Ectodermal cell (in vitro differentiated cells): Measurements from ENCODE around the gene CLSTN2.

Experiments used
- H3K27ac ChIP-seq: 2 replicates; pipeline ENCODE4 v1.7.0; 2013; ENCODE audit warnings: mild to moderate bottlenecking, low read depth, low read length; ENCODE audit not compliant: insufficient read depth, poor library complexity, severe bottlenecking
- H3K27me3 ChIP-seq: 2 replicates; pipeline ENCODE4 v1.7.0; 2013; ENCODE audit warnings: mild to moderate bottlenecking, low read length; ENCODE audit not compliant: insufficient read depth, control insufficient read depth, poor library complexity, severe bottlenecking
- H3K36me3 ChIP-seq: one replicate; pipeline ENCODE4 v1.7.0; 2013; ENCODE audit warnings: low read length; ENCODE audit not compliant: control insufficient read depth, insufficient read depth
- H3K4me1 ChIP-seq: one replicate; pipeline ENCODE4 v1.7.0; 2013; ENCODE audit warnings: low read length; ENCODE audit not compliant: control insufficient read depth, insufficient read depth
- H3K4me3 ChIP-seq: 2 replicates; pipeline ENCODE4 v1.7.0; 2013; ENCODE audit warnings: low read depth, low read length, control low read depth; ENCODE audit not compliant: insufficient read depth
- H3K9me3 ChIP-seq: 2 replicates; pipeline ENCODE4 v1.7.0; 2013; ENCODE audit warnings: mild to moderate bottlenecking, low read length, moderate library complexity; ENCODE audit not compliant: control insufficient read depth
- WGBS, 2 experiments: methylation state at CpG; one replicate each; pipeline ENCODE4 v1.1.7; 2013; ENCODE audit warnings: missing lambda C conversion rate in 2 of 2; 5-methylcytosine and 5-hydroxymethylcytosine counted together

CLSTN2 gene

GRCh38 chr3:139994891-139995290, 59.9 kb downstream of the CLSTN2 start:
- no peak overlapping the region for H3K4me3 ChIP-seq
- H3K27ac ChIP-seq: no peak overlapping the region
- H3K4me1 ChIP-seq: no peaks in the 10 kb centered on the region
- no peaks in the 10 kb centered on the region for H3K36me3 ChIP-seq
- 87 to 93% methylated on average over 3 of the region's 3 CpGs for WGBS, 2 experiments
- H3K9me3 ChIP-seq: no peaks in the 10 kb centered on the region
- H3K27me3 ChIP-seq: no peaks in the 10 kb centered on the region

DNA sequence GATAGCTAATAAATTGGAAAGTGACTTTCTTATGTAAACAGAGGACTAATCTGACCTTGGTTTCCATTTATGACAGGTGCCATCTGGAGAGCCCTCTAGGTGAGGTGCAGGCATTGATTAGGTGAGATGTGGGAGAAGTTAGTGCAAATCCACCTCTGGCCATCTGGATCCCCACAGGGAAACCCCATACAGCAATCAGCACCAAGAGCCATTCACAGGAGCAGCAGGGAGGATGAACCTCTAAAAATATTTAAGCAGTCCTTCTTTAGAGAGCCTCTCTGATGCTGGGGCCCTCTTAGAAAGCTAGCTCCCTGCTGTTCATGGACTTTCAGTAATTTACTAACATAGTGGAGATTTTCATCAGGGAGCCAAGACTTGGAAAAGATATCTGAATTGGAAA, 69.3 kb downstream of the CLSTN2 start:
- Histone ChIP-seq H3K36me3 (no peaks in the 10 kb centered on the region), H3K9me3 (no peaks in the 10 kb centered on the region), H3K4me3 (no peak overlapping the region), H3K27me3 (no peaks in the 10 kb centered on the region), H3K27ac (no peak overlapping the region), H3K4me1 (peaks cover 8% of the 10 kb centered on the region)

DNA sequence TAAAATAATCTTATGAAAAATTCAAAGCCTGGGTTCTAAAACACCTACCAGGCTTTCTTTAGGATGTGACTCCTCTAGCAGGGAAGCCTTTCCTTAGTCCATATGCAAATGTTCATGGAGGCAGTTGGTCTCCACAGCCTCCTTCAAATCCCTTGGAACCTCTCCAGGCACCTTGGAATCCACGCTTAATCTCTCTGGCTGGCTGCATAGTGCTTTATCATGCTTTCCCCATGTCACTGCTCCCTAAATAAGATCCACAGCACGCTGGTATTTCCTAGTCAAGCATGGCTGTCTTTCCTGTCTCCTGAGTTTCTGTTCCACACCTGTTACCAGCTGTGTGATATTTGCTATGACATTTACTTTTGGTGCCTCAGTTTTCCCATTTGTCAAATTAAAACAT, 71.3 kb downstream of the CLSTN2 start:
- WGBS, 2 experiments: 78 to 86% methylated on average over 2 of the region's 2 CpGs
- H3K4me1 ChIP-seq: peaks cover 8% of the 10 kb centered on the region
- no peaks in the 10 kb centered on the region for H3K9me3 ChIP-seq
- no peaks in the 10 kb centered on the region for H3K36me3 ChIP-seq
- H3K4me3 ChIP-seq: no peak overlapping the region
- no peak overlapping the region for H3K27ac ChIP-seq
- H3K27me3 ChIP-seq: no peaks in the 10 kb centered on the region

DNA sequence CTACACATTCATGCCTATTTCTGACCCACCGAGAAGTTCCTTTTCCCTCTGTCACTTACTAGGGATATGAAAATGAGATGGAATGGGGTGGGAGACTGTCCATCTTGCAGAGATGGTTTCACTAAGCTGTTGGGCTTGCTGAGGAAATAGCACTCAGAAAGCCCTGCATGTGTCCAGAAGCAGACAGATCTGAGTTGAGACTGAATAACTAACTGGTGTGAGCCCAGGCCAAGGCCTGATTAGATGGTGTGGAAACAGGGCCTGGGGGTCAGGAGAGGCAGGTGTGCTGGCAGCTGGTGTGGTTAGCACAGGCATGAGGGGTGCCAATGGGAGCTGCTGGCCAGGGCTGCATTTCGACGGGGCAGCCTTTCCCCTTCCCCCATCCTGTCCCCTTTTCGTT, 72.1 kb downstream of the CLSTN2 start:
- peaks cover 8% of the 10 kb centered on the region for H3K4me1 ChIP-seq
- no peak overlapping the region for H3K4me3 ChIP-seq
- H3K27me3 ChIP-seq: no peaks in the 10 kb centered on the region
- H3K27ac ChIP-seq: no peak overlapping the region
- H3K36me3 ChIP-seq: no peaks in the 10 kb centered on the region
- no peaks in the 10 kb centered on the region for H3K9me3 ChIP-seq
- 90 to 95% methylated on average over 2 to 4 of the region's 4 CpGs for WGBS, 2 experiments

DNA sequence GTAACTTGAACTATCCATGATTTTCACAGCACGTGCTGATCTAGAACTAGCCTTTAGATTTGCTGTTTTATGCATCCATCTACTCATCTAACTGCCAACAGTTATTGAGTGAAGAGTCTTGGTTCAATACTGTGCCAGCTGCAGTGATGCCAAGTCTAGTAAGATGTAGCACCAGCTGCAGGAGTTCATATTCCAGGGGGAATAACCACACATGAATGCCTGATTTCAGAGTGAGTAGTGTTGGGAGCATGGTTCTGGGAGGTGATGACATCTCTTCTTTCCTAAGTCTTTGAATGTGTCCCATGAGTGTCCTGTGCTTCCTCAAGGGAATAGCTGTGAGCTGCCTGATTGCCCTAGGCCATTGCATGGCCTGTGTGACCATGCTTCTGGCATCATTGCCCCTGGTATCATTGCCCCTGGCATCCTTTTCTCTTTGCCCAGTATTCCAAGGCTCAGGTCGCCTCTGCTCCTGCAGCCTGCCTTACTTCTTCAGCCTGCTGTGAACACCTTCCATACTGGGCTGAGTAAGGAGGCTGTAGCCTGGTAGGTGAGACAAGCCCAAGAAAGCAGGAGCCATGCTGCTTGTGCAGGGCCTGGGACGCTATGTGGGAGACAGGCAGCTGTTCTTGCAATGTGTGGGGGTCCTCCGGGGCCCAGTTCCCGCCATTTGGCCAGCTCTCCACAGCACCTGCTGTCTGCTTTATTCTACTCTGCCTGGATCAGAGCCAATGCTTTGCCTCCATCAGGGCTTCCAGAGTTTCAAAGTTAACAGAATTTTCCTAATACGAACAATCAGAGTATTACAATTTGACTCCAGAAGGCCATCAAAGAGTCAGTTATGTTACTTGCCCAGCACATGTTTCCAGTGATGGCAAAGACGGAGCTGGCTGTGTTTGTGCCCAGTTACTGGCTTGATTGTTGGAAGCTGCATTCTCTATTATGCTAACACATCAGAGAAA, 73.2 kb downstream of the CLSTN2 start:
- no peak overlapping the region for H3K27ac ChIP-seq
- no peaks in the 10 kb centered on the region for H3K36me3 ChIP-seq
- no peaks in the 10 kb centered on the region for H3K27me3 ChIP-seq
- peaks cover 8% of the 10 kb centered on the region for H3K4me1 ChIP-seq
- WGBS, 2 experiments: 93 to 98% methylated on average over 7 of the region's 7 CpGs
- no peaks in the 10 kb centered on the region for H3K9me3 ChIP-seq
- H3K4me3 ChIP-seq: no peak overlapping the region

DNA sequence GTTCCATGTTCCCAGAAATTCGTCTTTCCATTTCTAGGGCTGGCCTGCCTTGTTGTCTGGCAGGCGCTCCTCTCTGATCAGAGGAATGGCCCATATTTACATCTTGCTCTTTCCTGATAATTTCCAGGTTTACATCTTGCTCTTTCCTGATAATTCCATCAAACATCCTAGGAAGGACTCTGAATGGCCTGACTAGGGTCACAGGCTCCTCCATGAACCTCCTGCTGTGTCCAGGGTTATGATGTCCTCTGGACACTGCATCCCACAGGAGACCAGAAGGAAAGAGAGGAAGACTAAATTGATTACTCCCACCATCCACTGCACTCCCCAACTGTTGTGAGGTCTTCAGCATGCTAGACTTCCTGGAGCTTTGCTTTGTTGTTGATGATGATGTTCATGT, 75.4 kb downstream of the CLSTN2 start:
- WGBS, 2 experiments: 45 to 47% methylated on average over 2 of the region's 2 CpGs
- Histone ChIP-seq H3K27me3 (no peaks in the 10 kb centered on the region), H3K9me3 (no peaks in the 10 kb centered on the region), H3K4me1 (no peaks in the 10 kb centered on the region), H3K4me3 (no peak overlapping the region), H3K27ac (no peak overlapping the region), H3K36me3 (no peaks in the 10 kb centered on the region)

DNA sequence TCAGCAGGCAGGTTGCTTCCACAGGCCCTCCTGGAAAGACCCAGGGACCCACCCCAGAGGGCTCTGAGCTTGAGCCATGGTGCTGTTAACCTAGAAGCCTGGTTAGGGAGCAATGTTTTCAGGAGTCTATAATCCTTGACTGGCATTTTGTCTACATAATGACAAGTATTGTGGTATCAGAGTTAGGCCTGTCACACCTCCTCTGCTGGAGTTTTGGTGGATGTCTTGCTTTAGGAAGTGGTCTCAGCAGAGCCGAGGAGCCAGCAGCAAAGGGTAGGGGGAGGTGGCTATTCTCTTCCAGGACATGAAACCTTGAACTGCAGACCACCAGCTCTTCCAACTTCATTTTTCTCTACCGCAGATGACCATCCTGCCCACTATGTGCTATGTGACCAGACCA, 76.1 kb downstream of the CLSTN2 start:
- Histone ChIP-seq H3K4me3 (no peak overlapping the region), H3K4me1 (no peaks in the 10 kb centered on the region), H3K36me3 (no peaks in the 10 kb centered on the region), H3K27ac (no peak overlapping the region), H3K27me3 (no peaks in the 10 kb centered on the region), H3K9me3 (no peaks in the 10 kb centered on the region)
- whole genome bisulfite sequencing, 2 experiments: 88 to 94% methylated on average over 2 of the region's 2 CpGs

DNA sequence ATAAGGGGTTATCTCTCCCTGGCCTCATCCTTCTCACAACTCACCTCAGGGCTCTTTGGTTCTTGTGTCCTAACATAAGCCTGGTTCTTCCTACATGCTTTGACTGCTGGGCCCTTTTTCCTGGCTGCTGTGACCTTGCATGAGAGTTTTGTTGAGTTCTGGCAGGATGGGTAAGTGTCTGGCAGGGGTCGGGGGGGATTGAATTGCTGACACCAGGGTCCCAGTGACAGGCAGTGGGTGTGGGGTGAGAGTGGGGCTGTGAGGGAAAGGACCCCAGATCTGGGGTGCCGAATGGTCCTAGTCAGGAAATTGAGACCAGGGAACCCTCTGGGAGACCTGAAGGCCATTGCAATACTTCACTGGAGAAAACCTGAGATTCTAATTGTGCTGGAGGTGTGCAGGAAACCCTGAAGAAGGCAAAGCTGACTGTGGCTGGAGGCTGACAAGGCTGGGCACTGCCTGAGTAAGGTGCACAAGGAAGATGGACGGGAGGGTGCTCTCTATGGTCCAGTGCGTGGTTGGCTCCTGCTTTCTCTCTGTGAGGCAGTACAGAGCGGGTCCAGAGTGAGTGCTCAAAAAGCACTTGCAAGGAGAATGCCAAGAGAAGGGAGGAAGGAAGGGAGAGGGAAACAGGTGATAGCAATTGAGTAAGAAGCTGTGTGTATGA, 76.8 kb downstream of the CLSTN2 start:
- H3K9me3 ChIP-seq: no peaks in the 10 kb centered on the region
- no peaks in the 10 kb centered on the region for H3K36me3 ChIP-seq
- 92 to 95% methylated on average over 5 of the region's 5 CpGs for WGBS, 2 experiments

GRCh38 chr3:140013220-140013619, 78.2 kb downstream of the CLSTN2 start:
- Histone ChIP-seq H3K27ac (no peak overlapping the region), H3K4me1 (no peaks in the 10 kb centered on the region), H3K9me3 (no peaks in the 10 kb centered on the region), H3K36me3 (no peaks in the 10 kb centered on the region), H3K27me3 (no peaks in the 10 kb centered on the region), H3K4me3 (no peak overlapping the region)
- WGBS, 2 experiments: 96 to 99% methylated on average over 5 of the region's 5 CpGs

More for the DNA sequence above, 76.8 kb downstream of the CLSTN2 start:
- Histone ChIP-seq H3K27me3 (no peaks in the 10 kb centered on the region), H3K27ac (no peak overlapping the region), H3K4me3 (no peak overlapping the region), H3K4me1 (no peaks in the 10 kb centered on the region)

- 82 to 86% methylated on average over 3 of the region's 3 CpGs for WGBS, 2 experiments
- no peak overlapping the region for H3K4me3 ChIP-seq
- H3K27ac ChIP-seq: no peak overlapping the region
- H3K36me3 ChIP-seq: no peaks in the 10 kb centered on the region
- H3K4me1 ChIP-seq: no peaks in the 10 kb centered on the region
- H3K9me3 ChIP-seq: no peaks in the 10 kb centered on the region
- H3K27me3 ChIP-seq: no peaks in the 10 kb centered on the region
Measured at GRCh38 chr3:140014831-140015495, 80.0 kb downstream of the CLSTN2 start.
